Prostate gland (tissue), 2 donors: Measurements from ENCODE around the gene GPR15LG. TPM values are rescaled to one million over a fixed set of nuclear protein-coding genes. Genes with fewer than 3 reads are reported as not detected.

Source experiments
- DNase-seq: peaks from one replicate; pipeline ENCODE4 v3.0.0-alpha.2; 2019; ENCODE audit warnings: low spot score
- H3K27ac ChIP-seq, 2 donors: fragments of 200-600 bp; sonication (generic); 2 replicates each; pipeline ENCODE4 v1.5.1; 2017 to 2019
- H3K27me3 ChIP-seq: fragments of 200-600 bp; sonication (generic); replicated peaks from 2 replicates; pipeline ENCODE4 v1.5.1; 2019; ENCODE audit not compliant: insufficient read depth
- H3K36me3 ChIP-seq, 2 donors: fragments of 200-600 bp; sonication (generic); 1 replicate in 1 of 2; 2 replicates in 1 of 2; pipeline versions ENCODE4 v1.5.1 to v1.8.1; 2017 to 2019
- H3K4me1 ChIP-seq: fragments of 200-600 bp; sonication (generic); replicated peaks from 2 replicates; pipeline ENCODE4 v1.5.1; 2019
- H3K4me3 ChIP-seq, 2 donors: fragments of 200-600 bp; sonication (generic); 2 replicates each; pipeline ENCODE4 v1.5.1; 2017 to 2019
- H3K9me3 ChIP-seq: fragments of 200-600 bp; sonication (generic); 2 replicates; pipeline ENCODE4 v1.5.1; 2017
- POLR2A ChIP-seq: fragments of 450-650 bp; IDR thresholded peaks from one replicate; pipeline ENCODE4 v1.6.1; 2016; ENCODE audit warnings: antibody characterized with exemption, mild to moderate bottlenecking
- POLR2AphosphoS5 ChIP-seq: sonication (generic); formaldehyde crosslinking; IDR thresholded peaks from one replicate; pipeline ENCODE4 v1.6.1; 2017; ENCODE audit warnings: antibody characterized with exemption
- WGBS: methylation state at CpG from one replicate; pipeline ENCODE4 v1.1.5; 2018; 5-methylcytosine and 5-hydroxymethylcytosine counted together
- intact Hi-C: fragments of 100-400 bp; cut with DNase I; formaldehyde crosslinking; loops from one replicate; pipeline ENCODE4 v1.14.2; 2022
- total RNA-seq, 2 donors: library from RNA; depleted of rRNA; stranded (reverse); fragments of >200 nt; gene quantifications; one replicate each; pipeline ENCODE4 v1.1.0, GENCODE V29; 2016
- TF ChIP-seq, protein P1 (sequence below), 4 experiments: fragments of 200-600 bp in 2 of 4; fragments of 450-650 bp in 2 of 4; sonication (generic) in 2 of 4; IDR thresholded peaks; 1 replicate in 3 of 4; 2 replicates in 1 of 4; pipeline ENCODE4 v1.5.1; 2016 to 2019; ENCODE audit warnings: antibody characterized with exemption in 4 of 4, mild to moderate bottlenecking in 2 of 4, moderate library complexity in 2 of 4

The GPR15LG gene
- total RNA-seq, 2 donors from 2014 or later: 3.1 TPM; not detected in 1

- no peak overlapping the region for H3K4me3 ChIP-seq
- 76% methylated on average over 10 of the region's 10 CpGs for WGBS
- H3K36me3 ChIP-seq: no peaks in the 10 kb centered on the region
- H3K4me1 ChIP-seq: no peaks in the 10 kb centered on the region
- no peaks in the 10 kb centered on the region for H3K9me3 ChIP-seq
- no peaks in the 10 kb centered on the region for H3K27me3 ChIP-seq
- intact Hi-C loops: no loop called here
- no peak for TF ChIP-seq POLR2AphosphoS5
- TF ChIP-seq, protein P1, sequence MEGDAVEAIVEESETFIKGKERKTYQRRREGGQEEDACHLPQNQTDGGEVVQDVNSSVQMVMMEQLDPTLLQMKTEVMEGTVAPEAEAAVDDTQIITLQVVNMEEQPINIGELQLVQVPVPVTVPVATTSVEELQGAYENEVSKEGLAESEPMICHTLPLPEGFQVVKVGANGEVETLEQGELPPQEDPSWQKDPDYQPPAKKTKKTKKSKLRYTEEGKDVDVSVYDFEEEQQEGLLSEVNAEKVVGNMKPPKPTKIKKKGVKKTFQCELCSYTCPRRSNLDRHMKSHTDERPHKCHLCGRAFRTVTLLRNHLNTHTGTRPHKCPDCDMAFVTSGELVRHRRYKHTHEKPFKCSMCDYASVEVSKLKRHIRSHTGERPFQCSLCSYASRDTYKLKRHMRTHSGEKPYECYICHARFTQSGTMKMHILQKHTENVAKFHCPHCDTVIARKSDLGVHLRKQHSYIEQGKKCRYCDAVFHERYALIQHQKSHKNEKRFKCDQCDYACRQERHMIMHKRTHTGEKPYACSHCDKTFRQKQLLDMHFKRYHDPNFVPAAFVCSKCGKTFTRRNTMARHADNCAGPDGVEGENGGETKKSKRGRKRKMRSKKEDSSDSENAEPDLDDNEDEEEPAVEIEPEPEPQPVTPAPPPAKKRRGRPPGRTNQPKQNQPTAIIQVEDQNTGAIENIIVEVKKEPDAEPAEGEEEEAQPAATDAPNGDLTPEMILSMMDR (IDR thresholded peaks at IDR 0.05): no peak
- no peak for TF ChIP-seq POLR2A
- H3K27ac ChIP-seq: no peak overlapping the region
- DNase-seq: no peak
Measured at GRCh38 chr10:84156768-84157167, 16.8 kb upstream of the GPR15LG start.

DNA sequence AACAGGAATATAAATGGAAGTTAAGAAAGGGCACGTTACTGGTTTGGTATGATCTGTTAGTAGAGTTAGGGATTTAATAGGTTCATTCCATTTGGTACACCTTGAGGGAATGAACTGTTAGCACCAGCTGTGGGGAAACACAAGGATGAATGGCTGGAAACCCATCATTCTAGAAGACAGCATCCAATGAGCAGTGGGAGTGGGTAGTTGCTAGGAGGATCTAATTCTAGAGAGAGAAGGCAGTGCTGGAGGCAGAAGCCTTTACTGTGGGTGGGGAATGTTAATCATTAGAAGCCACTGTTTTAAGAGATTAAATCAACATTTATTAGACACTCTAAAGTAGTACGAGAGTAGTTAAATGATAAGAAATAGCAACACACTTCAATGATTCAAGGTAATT is 15.5 kb upstream of the GPR15LG start:
- H3K36me3 ChIP-seq: no peaks in the 10 kb centered on the region
- no peaks in the 10 kb centered on the region for H3K27me3 ChIP-seq
- WGBS: 73% methylated on average over 2 of the region's 2 CpGs
- no peak overlapping the region for H3K27ac ChIP-seq
- no peak overlapping the region for H3K4me3 ChIP-seq
- intact Hi-C loops: no loop called here
- no peak for DNase-seq
- TF ChIP-seq POLR2A (no peak), POLR2AphosphoS5 (no peak)
- TF ChIP-seq, protein P1 (IDR thresholded peaks at IDR 0.05): no peak
- H3K9me3 ChIP-seq: no peaks in the 10 kb centered on the region
- H3K4me1 ChIP-seq: no peaks in the 10 kb centered on the region

DNA sequence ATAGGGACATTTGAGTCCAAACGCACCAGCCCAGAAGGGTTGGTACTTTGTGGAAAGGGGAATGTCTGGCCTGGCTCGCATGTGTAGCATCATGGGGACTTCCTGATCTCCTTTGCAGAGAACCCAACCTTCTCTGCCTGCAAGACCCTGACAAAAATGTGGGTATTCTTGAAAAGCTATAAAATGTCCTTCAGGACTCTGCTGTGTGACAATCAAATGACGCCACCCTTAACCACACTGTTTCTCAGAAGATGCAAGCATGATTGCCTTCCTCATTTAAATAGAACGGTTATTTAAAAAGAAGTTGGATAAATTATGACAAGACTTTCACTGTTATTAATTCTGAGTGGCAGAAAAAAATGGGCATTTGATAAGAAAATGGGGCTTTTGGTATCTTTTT is 15.1 kb upstream of the GPR15LG start:
- no peak for DNase-seq
- no peak for TF ChIP-seq POLR2A
- TF ChIP-seq, protein P1 (IDR thresholded peaks at IDR 0.05): no peak
- TF ChIP-seq POLR2AphosphoS5: no peak
- no peak overlapping the region for H3K4me3 ChIP-seq
- WGBS: 83% methylated on average over 4 of the region's 4 CpGs
- intact Hi-C loops: no loop called here
- H3K36me3 ChIP-seq: no peaks in the 10 kb centered on the region
- H3K4me1 ChIP-seq: no peaks in the 10 kb centered on the region
- no peaks in the 10 kb centered on the region for H3K27me3 ChIP-seq
- no peaks in the 10 kb centered on the region for H3K9me3 ChIP-seq
- no peak overlapping the region for H3K27ac ChIP-seq

DNA sequence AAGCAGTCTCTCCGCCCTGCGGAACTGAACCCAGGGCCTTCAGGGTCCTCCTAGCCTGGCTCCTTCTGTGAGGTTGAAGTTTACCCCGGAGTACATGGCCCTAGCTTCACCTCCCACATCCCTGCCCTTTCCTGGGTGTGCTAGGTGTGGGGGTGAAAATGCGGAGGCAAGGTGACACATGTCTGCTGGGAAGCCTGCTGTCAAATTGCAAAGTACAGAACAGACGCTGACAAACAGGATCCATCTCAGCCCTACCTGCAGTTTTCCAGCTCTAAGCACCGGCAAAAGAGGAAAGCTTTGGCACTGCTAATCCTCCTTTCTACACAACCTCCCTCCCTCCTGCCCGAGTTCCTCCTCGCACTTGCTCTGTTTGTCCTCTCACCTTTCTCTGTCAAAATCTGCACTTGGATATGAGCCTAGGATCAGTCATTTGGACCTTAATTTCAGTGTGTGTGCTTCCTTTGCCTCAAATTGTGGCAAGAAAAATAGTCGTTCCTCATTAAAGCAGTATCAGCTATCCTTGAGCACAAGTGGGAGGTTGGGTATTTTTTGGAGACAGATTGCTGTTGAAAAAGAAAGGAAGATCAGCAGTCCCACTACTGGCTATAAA is 14.4 kb upstream of the GPR15LG start:
- TF ChIP-seq POLR2A: no peak
- no peak for TF ChIP-seq POLR2AphosphoS5
- TF ChIP-seq, protein P1 (IDR thresholded peaks at IDR 0.05): no peak
- 43% methylated on average over 9 of the region's 9 CpGs for WGBS
- Histone ChIP-seq H3K36me3 (no peaks in the 10 kb centered on the region), H3K4me3 (no peak overlapping the region), H3K9me3 (no peaks in the 10 kb centered on the region), H3K27me3 (no peaks in the 10 kb centered on the region), H3K4me1 (no peaks in the 10 kb centered on the region), H3K27ac (no peak overlapping the region)
- intact Hi-C loops: no loop called here
- no peak for DNase-seq

GRCh38 chr10:84160663-84161362 is 12.8 kb upstream of the GPR15LG start:
- H3K9me3 ChIP-seq: no peaks in the 10 kb centered on the region
- no peak for DNase-seq
- H3K36me3 ChIP-seq: no peaks in the 10 kb centered on the region
- intact Hi-C loops: no loop called here
- no peaks in the 10 kb centered on the region for H3K27me3 ChIP-seq
- no peak overlapping the region for H3K4me3 ChIP-seq
- no peak overlapping the region for H3K27ac ChIP-seq
- TF ChIP-seq, protein P1 (IDR thresholded peaks at IDR 0.05): no peak
- no peak for TF ChIP-seq POLR2AphosphoS5
- no peaks in the 10 kb centered on the region for H3K4me1 ChIP-seq
- WGBS: 50% methylated on average over 6 of the region's 6 CpGs
